Measurements from ENCODE around the gene TNFAIP8.
"Not testable (repeated sequence)": the region's sequence is repeated elsewhere in the genome, so short reads cannot be mapped to it uniquely, and the experiment has no call there.

Gene TNFAIP8

DNA sequence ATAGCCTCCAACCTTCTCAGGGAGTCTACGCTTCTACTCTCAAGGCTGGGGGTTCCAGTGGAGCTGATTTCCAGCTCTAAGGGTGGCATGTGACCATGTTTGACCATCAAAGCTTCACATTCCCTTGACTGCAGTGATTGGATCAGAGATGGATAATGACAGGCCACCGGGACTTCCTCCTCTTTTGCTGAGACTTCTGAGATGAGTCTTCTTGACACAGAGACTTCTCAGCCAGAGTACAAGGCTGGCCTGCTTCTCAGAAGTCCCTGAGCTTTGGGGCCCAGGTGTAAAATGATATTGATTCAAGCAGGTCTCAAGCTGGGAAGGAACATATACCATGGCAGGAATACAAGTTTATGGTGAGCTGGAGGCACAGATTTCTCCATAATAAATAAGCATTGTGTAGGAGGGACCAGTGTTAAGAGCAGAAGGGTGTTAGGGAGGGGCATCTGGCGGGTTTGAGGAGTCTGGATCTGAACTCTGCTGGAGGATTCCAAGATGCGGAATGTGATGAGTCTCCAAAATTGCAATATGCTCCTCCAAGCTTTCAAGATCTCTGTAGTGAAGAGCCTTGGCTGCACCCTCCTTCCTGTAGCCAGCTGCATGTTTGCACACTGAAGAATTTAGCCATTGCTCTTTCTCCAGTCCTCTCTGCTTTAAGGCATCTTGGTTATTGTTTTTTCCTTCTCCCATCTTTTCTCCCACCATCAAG lies 54.8 kb downstream of the TNFAIP8 start:
- Mint-ChIP-seq H3K4me1 (peaks cover 57% of the 10 kb centered on the region), H3K9me3 (peaks cover 1% of the 10 kb centered on the region), H3K4me3 (peak overlapping the region; percentile 21)

GRCh38 chr5:119411361-119412278 lies 55.8 kb downstream of the TNFAIP8 start:
- Mint-ChIP-seq H3K4me1 (peaks cover 50% of the 10 kb centered on the region), H3K27ac (peak overlapping the region; percentile 89), H3K27me3 (no peaks in the 10 kb centered on the region), H3K4me3 (peak overlapping the region; percentile 92), H3K36me3 (peaks cover 2% of the 10 kb centered on the region), H3K9me3 (peaks cover 1% of the 10 kb centered on the region)
- peak; percentile 57 for ATAC-seq (ENCODE audit: low read depth)
- DNase-seq (ENCODE audit: low spot score in 2 of 2): peak; percentile 35 to 59

More for the DNA sequence above, 54.8 kb downstream of the TNFAIP8 start:
- peak overlapping the region; percentile 46 for H3K27ac Mint-ChIP-seq
- ATAC-seq (ENCODE audit: low read depth) (no peak), DNase-seq (ENCODE audit: low spot score in 2 of 2) (no peak)
- H3K36me3 Mint-ChIP-seq: peaks cover 2% of the 10 kb centered on the region
- no peaks in the 10 kb centered on the region for H3K27me3 Mint-ChIP-seq

DNA sequence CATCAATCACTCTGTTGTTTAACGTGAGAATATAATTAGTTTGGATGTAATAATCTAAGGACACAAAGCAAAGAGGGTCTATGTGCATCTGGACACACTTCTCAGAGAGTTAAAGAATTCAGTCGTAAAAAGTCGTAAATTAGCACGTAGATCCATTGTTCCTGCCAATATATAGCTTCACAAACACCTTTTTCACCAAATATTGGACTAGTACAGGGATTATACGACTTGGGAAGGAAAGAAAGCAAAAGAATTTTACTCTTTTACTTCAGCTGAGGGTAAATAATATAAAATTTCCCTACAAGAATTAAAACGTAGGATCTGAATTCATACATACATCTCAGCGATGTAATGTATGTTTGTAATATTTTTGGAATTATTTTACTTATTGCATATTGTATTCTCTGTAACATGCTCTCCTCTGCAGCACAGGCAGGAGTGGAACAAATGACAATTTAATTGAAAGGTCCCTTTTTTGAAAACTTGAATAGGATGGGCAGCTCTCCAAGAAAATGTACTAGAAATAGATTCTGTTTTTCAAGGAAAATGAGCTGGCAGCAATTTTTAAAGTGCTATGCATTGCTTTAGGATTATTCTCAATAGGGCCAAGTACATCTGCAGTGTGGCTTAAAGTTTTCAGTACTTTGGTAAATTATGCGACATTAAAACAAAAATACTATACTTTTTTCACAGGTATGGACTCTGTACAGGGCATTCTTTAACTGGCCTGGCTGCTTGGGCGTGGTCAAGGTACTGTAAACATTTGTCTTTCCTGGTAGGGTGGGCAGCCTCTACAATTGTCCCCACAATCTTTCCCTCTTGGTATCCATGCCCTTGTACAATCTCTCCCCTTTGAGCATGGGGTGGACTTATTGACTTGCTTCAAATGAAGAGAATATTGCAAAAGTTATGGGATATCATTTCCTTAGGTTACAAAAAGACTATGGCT lies 56.7 kb downstream of the TNFAIP8 start:
- ATAC-seq (ENCODE audit: low read depth): no peak
- peak overlapping the region; percentile 95 for H3K27ac Mint-ChIP-seq
- H3K36me3 Mint-ChIP-seq: peaks cover 2% of the 10 kb centered on the region

DNA sequence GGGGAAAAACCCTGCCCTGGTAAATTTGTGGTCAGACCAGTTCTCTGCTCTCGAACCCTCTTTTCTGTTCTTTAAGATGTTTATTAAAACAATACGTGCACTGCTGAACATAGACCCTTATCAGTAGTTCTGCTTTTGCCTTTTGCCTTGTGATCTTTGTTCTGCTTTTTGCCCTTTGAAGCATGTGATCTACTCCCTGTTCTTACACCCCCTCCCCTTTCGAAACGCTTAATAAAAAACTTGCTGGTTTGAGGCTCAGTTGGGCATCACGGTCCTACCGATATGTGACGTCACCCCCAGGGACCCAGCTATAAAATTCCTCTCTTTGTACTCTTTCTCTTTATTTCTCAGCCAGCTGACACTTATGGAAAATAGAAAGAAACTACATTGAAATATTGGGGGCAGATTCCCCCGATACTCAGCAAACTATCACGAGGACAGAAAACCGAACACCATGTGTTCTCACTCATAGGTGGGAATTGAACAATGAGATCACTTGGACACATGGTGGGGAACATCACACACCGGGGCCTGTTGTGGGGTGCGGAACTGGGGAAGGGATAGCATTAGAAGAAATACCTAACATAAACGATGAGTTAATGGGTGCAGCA lies 58.4 kb downstream of the TNFAIP8 start:
- not testable (repeated sequence) for H3K36me3 Mint-ChIP-seq, H3K27me3 Mint-ChIP-seq, H3K9me3 Mint-ChIP-seq
- Mint-ChIP-seq H3K4me3 (peak overlapping the region; percentile 60), H3K4me1 (peaks cover 57% of the 10 kb centered on the region), H3K27ac (peak overlapping the region; percentile 95)
- peak; percentile 32 to 66 for DNase-seq (ENCODE audit: low spot score in 2 of 2)
- peak; percentile 87 for ATAC-seq (ENCODE audit: low read depth)

More for the DNA sequence above, 56.7 kb downstream of the TNFAIP8 start:
- Mint-ChIP-seq H3K27me3 (no peaks in the 10 kb centered on the region), H3K4me1 (peaks cover 52% of the 10 kb centered on the region), H3K9me3 (peaks cover 3% of the 10 kb centered on the region), H3K4me3 (peak overlapping the region; percentile 92)
- no peak for DNase-seq (ENCODE audit: low spot score in 2 of 2)

DNA sequence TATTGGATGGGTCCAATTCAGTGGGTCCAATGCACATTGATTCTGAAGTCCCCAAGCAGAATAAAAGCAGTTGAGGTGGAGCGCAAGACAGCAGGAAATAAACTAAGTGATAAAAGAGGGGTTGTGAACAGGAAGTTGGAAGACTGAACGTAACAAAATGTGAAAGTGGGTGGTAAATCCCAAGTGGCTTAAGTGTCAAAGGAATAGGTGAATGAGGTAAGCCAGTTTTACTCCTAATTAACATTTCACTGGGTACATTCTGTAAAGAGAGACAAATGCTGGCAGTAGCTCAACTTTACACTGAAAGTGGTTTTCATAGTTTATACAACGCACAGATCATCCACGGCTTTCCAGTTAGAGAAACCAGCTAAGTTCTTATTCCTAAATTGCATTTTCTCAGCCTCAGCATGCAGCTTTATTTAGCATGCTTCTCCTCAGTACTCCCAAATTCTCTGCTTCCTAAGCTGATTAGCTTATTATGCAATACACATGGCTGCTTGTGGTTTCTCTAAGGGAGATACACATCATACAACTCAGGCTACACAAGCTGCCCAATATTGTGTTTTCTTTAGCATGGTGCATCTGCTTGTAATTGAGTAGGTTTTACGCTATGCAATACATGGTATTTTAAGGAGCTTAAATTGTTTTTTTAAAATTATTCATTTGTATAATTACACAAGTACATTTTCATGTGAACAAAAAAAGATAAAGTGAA lies 62.2 kb downstream of the TNFAIP8 start:
- ATAC-seq (ENCODE audit: low read depth) (no peak), DNase-seq (ENCODE audit: low spot score in 2 of 2) (no peak)
- Mint-ChIP-seq H3K4me1 (peaks cover 42% of the 10 kb centered on the region), H3K27ac (peak overlapping the region; percentile 29), H3K4me3 (peak overlapping the region; percentile 37), H3K27me3 (no peaks in the 10 kb centered on the region), H3K9me3 (peaks cover 3% of the 10 kb centered on the region), H3K36me3 (peaks cover 2% of the 10 kb centered on the region)

GRCh38 chr5:119418606-119419100 lies 62.8 kb downstream of the TNFAIP8 start:
- H3K27ac Mint-ChIP-seq: peak overlapping the region; percentile 90
- no peak overlapping the region for H3K4me3 Mint-ChIP-seq
- peaks cover 41% of the 10 kb centered on the region for H3K4me1 Mint-ChIP-seq
- peaks cover 2% of the 10 kb centered on the region for H3K36me3 Mint-ChIP-seq
- ATAC-seq (ENCODE audit: low read depth): peak; percentile 64
- peak in 1 of 2 donors; percentile 32 for DNase-seq (ENCODE audit: low spot score in 2 of 2)
- H3K9me3 Mint-ChIP-seq: peaks cover 3% of the 10 kb centered on the region
- H3K27me3 Mint-ChIP-seq: no peaks in the 10 kb centered on the region

DNA sequence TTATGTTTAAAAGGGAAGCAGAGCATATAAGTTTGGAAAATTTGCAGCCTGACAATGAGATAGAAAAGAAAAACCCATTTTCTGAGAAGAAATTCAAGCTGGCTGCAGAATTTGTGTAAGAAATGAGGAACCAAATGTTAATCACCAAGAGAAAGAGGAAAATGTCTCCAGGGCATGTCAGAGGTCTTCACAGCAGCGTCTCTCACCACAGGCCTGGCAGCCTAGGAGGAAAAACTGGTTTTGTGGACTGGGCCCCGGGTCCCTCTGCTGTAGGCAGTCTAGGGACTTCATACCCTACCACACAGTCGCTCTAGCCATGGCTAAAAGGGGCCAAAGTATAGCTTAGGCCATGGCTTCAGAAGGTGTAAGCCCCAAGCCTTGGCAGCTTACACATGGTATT lies 64.3 kb downstream of the TNFAIP8 start:
- Mint-ChIP-seq H3K4me1 (peaks cover 34% of the 10 kb centered on the region), H3K27ac (peak overlapping the region; percentile 90), H3K27me3 (no peaks in the 10 kb centered on the region), H3K36me3 (no peaks in the 10 kb centered on the region), H3K4me3 (no peak overlapping the region), H3K9me3 (peaks cover 3% of the 10 kb centered on the region)
- ATAC-seq (ENCODE audit: low read depth) (peak; percentile 58), DNase-seq (ENCODE audit: low spot score in 2 of 2) (no peak)

DNA sequence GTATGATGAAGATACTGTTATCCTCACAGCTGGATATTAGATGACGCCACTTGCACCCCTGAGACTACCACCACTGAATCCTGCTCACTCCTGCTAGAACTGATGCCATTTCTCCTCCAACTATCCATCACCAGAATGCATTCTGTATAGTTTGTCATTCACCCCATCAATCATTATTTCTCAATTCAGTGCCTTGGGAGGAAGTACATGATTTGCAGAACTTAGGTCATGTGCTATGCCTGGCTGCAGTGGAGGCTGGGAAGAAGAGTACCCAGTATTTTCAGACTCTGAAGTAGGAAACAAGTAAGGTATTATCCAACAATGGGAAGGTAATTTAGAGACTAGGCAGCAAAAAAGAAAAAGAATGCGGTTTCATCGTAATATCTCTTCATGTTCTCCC lies 70.2 kb downstream of the TNFAIP8 start:
- no peak for ATAC-seq (ENCODE audit: low read depth)
- no peaks in the 10 kb centered on the region for H3K27me3 Mint-ChIP-seq
- H3K9me3 Mint-ChIP-seq: peaks cover 2% of the 10 kb centered on the region
- H3K27ac Mint-ChIP-seq: no peak overlapping the region
- H3K4me1 Mint-ChIP-seq: peaks cover 16% of the 10 kb centered on the region
- H3K36me3 Mint-ChIP-seq: no peaks in the 10 kb centered on the region
- no peak for DNase-seq (ENCODE audit: low spot score in 2 of 2)
- no peak overlapping the region for H3K4me3 Mint-ChIP-seq

DNA sequence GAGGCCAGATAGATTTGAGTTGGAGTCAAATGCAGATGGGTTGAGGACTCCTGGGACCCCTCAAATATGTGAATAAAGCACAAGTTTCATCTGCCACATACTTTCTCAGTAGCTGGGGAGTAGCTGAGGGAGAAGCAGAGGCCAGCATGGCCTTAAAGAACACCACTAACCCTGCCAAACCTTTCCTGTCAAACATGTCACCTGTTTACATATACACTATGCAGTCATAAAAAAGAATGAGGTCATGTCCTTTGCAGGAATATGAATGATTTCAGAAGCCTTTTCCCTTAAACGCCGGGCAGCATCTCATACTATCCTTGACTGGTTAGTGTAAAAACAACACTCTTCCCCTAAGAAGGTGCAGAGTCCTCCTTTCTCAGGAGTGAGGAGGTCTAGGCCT lies 71.2 kb downstream of the TNFAIP8 start:
- Mint-ChIP-seq H3K36me3 (no peaks in the 10 kb centered on the region), H3K27ac (no peak overlapping the region), H3K4me3 (no peak overlapping the region), H3K9me3 (peaks cover 2% of the 10 kb centered on the region), H3K27me3 (no peaks in the 10 kb centered on the region), H3K4me1 (peaks cover 16% of the 10 kb centered on the region)
- no peak for DNase-seq (ENCODE audit: low spot score in 2 of 2)
- ATAC-seq (ENCODE audit: low read depth): no peak

GRCh38 chr5:119427596-119427995 lies 71.8 kb downstream of the TNFAIP8 start:
- H3K4me1 Mint-ChIP-seq: peaks cover 16% of the 10 kb centered on the region

DNA sequence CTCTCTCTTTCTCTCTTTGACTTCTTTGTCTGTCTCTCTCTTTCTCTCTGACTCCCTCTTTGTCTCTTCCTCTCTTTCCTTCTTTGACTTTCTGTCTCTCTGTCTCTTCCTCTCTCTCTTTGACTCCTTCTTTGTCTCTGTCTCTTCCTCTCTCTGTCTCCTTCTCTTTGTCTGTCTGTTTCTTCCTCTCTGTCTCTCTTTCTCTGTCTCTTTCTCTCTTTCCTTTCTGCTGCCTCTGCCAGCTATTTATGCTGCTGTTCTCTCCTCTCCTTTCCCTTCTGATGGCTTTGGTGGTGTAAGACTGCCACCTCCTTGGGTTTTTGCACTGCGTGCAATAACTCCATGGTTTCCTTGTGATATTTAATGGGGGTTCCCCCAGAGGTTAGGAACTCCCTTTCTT lies 72.3 kb downstream of the TNFAIP8 start:
- H3K9me3 Mint-ChIP-seq; DNase-seq (ENCODE audit: low spot score in 2 of 2); H3K27ac Mint-ChIP-seq; H3K4me3 Mint-ChIP-seq; H3K36me3 Mint-ChIP-seq; H3K27me3 Mint-ChIP-seq; ATAC-seq (ENCODE audit: low read depth): not testable (repeated sequence)
- H3K4me1 Mint-ChIP-seq: peaks cover 16% of the 10 kb centered on the region

More at GRCh38 chr5:119427596-119427995, 71.8 kb downstream of the TNFAIP8 start:
- H3K9me3 Mint-ChIP-seq; ATAC-seq (ENCODE audit: low read depth); DNase-seq (ENCODE audit: low spot score in 2 of 2); H3K27ac Mint-ChIP-seq; H3K4me3 Mint-ChIP-seq; H3K27me3 Mint-ChIP-seq; H3K36me3 Mint-ChIP-seq: not testable (repeated sequence)

- not testable (repeated sequence) for ATAC-seq (ENCODE audit: low read depth); H3K4me3 Mint-ChIP-seq; H3K9me3 Mint-ChIP-seq; H3K36me3 Mint-ChIP-seq; DNase-seq (ENCODE audit: low spot score in 2 of 2); H3K27ac Mint-ChIP-seq; H3K27me3 Mint-ChIP-seq
- peaks cover 16% of the 10 kb centered on the region for H3K4me1 Mint-ChIP-seq
Observed at GRCh38 chr5:119428574-119428973, 72.8 kb downstream of the TNFAIP8 start.
